ENCODE data around the gene NKAP. TPM values are rescaled to one million over a fixed set of nuclear protein-coding genes. Genes with fewer than 3 reads are reported as not detected.
A peak's percentile ranks its signal among the peaks of the same experiment; 100 is the strongest.

The NKAP gene
- total RNA-seq, 4 donors from 2014 or later, result 5.9 to 12.6 (median 6.3) TPM

DNA sequence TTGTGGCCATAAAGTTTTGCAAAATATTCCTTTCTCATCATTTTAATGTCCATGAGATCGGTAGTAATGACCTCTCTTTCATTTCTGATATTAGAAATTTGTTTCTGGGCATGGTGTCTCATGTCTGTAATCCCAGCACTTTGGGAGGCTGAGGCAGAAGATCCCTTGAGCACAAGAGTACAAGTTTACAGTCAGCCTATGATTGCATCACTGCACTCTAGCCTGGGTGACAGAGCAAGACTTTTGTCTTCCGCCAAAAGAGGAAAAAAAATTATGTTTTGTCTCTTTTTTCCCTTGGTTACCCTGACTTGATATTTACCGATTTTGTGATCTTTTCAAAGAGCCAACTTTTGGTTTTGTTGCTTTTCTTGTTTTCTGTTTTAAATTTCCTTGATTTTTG lies 10.8 kb upstream of the NKAP start:
- H3K27me3 ChIP-seq, result no peaks in the 10 kb centered on the region
- ATAC-seq, result no peak
- H3K36me3 ChIP-seq, result no peaks in the 10 kb centered on the region
- no peaks in the 10 kb centered on the region for H3K9me3 ChIP-seq
- TF ChIP-seq, protein P1, sequence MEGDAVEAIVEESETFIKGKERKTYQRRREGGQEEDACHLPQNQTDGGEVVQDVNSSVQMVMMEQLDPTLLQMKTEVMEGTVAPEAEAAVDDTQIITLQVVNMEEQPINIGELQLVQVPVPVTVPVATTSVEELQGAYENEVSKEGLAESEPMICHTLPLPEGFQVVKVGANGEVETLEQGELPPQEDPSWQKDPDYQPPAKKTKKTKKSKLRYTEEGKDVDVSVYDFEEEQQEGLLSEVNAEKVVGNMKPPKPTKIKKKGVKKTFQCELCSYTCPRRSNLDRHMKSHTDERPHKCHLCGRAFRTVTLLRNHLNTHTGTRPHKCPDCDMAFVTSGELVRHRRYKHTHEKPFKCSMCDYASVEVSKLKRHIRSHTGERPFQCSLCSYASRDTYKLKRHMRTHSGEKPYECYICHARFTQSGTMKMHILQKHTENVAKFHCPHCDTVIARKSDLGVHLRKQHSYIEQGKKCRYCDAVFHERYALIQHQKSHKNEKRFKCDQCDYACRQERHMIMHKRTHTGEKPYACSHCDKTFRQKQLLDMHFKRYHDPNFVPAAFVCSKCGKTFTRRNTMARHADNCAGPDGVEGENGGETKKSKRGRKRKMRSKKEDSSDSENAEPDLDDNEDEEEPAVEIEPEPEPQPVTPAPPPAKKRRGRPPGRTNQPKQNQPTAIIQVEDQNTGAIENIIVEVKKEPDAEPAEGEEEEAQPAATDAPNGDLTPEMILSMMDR (IDR thresholded peaks at IDR 0.05), result no peak
- TF ChIP-seq EP300 (IDR thresholded peaks at IDR 0.05) (no peak), POLR2A (IDR thresholded peaks at IDR 0.05) (no peak), POLR2AphosphoS5 (IDR thresholded peaks at IDR 0.05) (no peak)
- no peaks in the 10 kb centered on the region for H3K4me1 ChIP-seq
- H3K27ac ChIP-seq, result no peak overlapping the region
- H3K4me3 ChIP-seq, result no peak overlapping the region
- 68 to 78% methylated on average over 2 of the region's 3 CpGs for WGBS, 2 donors (ENCODE audit: low coverage in 1 of 2)

DNA sequence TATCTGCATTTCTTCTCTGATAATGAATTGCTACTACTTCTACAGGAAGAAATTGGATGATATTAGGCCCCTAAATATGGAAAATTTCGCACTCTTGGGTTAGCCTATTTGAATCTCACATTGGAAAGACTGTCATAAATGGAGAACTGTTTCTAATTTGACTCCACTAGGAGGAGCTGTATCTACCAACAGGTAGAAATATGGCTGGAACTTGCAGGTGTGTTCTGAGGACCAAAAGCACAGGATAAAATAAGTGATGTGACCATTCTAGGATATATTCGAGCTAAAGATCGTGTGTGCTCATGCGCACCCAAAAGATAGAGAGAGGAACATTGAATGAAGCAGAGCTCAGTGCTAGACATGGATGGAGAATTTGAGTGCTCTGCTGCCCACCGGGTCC lies 4.8 kb upstream of the NKAP start:
- H3K4me3 ChIP-seq, result no peak overlapping the region
- H3K27me3 ChIP-seq, result no peaks in the 10 kb centered on the region
- H3K27ac ChIP-seq, result no peak overlapping the region
- TF ChIP-seq POLR2AphosphoS5 (IDR thresholded peaks at IDR 0.05) (no peak), EP300 (IDR thresholded peaks at IDR 0.05) (no peak), POLR2A (IDR thresholded peaks at IDR 0.05) (no peak)
- TF ChIP-seq, protein P1 (IDR thresholded peaks at IDR 0.05), result no peak
- 80 to 85% methylated on average over 4 of the region's 5 CpGs for WGBS, 2 donors (ENCODE audit: low coverage in 1 of 2)
- H3K9me3 ChIP-seq, result no peaks in the 10 kb centered on the region
- ATAC-seq, result no peak
- no peaks in the 10 kb centered on the region for H3K36me3 ChIP-seq
- H3K4me1 ChIP-seq, result peaks cover 0 to 8% (median 0%) of the 10 kb centered on the region in 3 donors

DNA sequence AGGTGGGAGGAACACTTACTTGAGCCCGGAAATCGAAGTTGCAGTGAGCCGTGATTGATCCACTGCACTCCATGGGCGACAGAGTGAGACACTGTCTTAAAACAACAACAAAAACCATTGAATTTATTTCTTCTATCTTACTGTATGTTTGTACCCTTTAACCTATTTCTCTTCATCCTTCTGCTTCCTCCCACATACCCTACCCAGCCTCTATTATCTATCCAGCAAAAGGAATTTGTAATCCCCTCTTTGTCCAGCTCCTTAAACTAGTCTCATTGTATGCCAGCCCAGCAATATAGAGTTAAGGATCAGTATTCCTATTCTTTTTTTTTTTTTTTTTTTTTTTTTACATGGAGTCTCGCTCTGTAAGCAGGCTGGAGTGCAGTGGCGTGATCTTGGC lies 1.9 kb upstream of the NKAP start:
- no peak for TF ChIP-seq POLR2AphosphoS5 (IDR thresholded peaks at IDR 0.05)
- TF ChIP-seq, protein P1 (IDR thresholded peaks at IDR 0.05), result no peak
- no peak for TF ChIP-seq POLR2A (IDR thresholded peaks at IDR 0.05)
- no peak for TF ChIP-seq EP300 (IDR thresholded peaks at IDR 0.05)
- no peak for ATAC-seq
- Histone ChIP-seq H3K36me3 (no peaks in the 10 kb centered on the region), H3K27me3 (no peaks in the 10 kb centered on the region), H3K27ac (no peak overlapping the region), H3K9me3 (no peaks in the 10 kb centered on the region), H3K4me1 (peaks cover 0 to 29% (median 6%) of the 10 kb centered on the region in 3 donors), H3K4me3 (no peak overlapping the region)
- WGBS, 2 donors (ENCODE audit: low coverage in 1 of 2), result 88 to 89% methylated on average over 3 to 4 of the region's 6 CpGs

DNA sequence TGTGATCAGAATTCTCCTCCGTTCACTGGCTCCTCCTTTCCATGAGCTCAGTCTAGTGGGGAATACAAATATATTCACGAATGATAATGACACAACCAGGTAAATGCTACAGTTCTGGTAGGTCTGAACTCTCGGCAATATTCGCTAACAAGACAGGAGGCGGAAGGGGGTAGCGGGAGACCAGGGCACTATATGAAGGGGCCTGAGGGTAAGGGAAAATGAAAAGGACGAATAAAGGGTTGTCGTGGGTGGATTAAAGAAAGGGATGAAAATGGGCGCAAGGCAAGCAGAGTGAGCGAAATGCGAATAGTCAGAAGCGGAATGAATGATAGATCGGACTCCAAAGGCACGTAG lies 743 bp downstream of the NKAP start:
- no peak for TF ChIP-seq POLR2AphosphoS5 (IDR thresholded peaks at IDR 0.05)
- TF ChIP-seq EP300 (IDR thresholded peaks at IDR 0.05), result no peak
- TF ChIP-seq, protein P1 (IDR thresholded peaks at IDR 0.05), result no peak
- TF ChIP-seq POLR2A (IDR thresholded peaks at IDR 0.05), result no peak
- ATAC-seq, result no peak
- Histone ChIP-seq H3K4me3 (peak overlapping the region; percentile 74 to 84), H3K4me1 (peaks cover 0 to 29% (median 6%) of the 10 kb centered on the region in 3 donors), H3K27ac (peak overlapping the region; percentile 88 to 93 (median 89)), H3K27me3 (no peaks in the 10 kb centered on the region), H3K36me3 (peaks cover 0 to 6% of the 10 kb centered on the region in 2 donors), H3K9me3 (no peaks in the 10 kb centered on the region)
- 0 to 23% methylated on average over 8 to 13 of the region's 14 CpGs for WGBS, 2 donors (ENCODE audit: low coverage in 1 of 2)

DNA sequence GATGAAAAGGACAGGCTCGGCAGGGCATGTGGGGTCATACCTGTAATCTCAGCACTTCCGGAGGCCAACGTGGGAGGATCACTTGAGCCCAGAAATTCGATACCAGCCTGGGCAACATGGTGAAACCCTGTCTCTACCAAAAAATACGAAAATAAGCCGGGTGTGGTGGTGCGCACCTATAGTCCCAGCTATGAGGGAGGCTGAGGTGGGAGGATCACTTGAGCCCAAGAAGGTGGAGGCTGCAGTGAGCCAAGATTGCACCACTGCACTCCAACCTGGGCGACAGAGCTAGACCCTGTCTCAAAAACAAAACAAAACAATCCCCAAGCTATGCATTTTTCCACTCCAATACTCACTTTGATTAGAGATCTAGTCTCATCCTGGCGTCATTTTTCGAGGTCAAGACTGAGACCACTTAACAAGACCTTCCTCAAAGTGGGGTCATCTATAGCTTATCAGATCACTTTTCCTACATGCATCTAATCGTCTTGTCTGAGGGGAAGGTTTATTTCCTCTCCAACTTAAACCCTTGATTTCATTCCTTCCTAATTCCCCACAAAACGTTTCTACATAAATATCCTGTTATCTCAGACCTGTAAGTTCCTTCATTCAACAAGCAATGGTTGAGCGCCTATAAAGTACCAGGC lies 1.3 kb downstream of the NKAP start:
- peaks cover 0 to 9% of the 10 kb centered on the region in 2 donors for H3K36me3 ChIP-seq
- peaks cover 0 to 29% (median 6%) of the 10 kb centered on the region in 3 donors for H3K4me1 ChIP-seq
- H3K9me3 ChIP-seq, result no peaks in the 10 kb centered on the region
- peak overlapping the region in 3 of 4 donors; percentile 88 to 89 (median 89) for H3K27ac ChIP-seq
- no peak for ATAC-seq
- WGBS, 2 donors (ENCODE audit: low coverage in 1 of 2), result 43 to 59% methylated on average over 4 to 13 of the region's 13 CpGs
- TF ChIP-seq POLR2AphosphoS5 (IDR thresholded peaks at IDR 0.05) (no peak), POLR2A (IDR thresholded peaks at IDR 0.05) (no peak)
- no peaks in the 10 kb centered on the region for H3K27me3 ChIP-seq
- peak overlapping the region; percentile 74 to 84 for H3K4me3 ChIP-seq

Data from gastroesophageal sphincter (tissue), 4 donors.